ENCODE results near the gene FGD6. TPM values are rescaled to one million over a fixed set of nuclear protein-coding genes. Genes with fewer than 3 reads are reported as not detected.

Gene FGD6
- total and polyA plus RNA-seq, 7 experiments from 2014 or later: 0.35 to 8.6 (median 1.1) TPM

- Histone ChIP-seq H3K4me3 (ENCODE audit: low read length) (no peak overlapping the region), H3K27ac (ENCODE audit: low read depth, low read length) (no peak overlapping the region), H3K36me3 (ENCODE audit: control insufficient read depth in 2 of 3, insufficient read depth in 3 of 3, low read length in 3 of 3) (no peaks in the 10 kb centered on the region), H3K27me3 (ENCODE audit: control insufficient read depth in 2 of 2, insufficient read depth in 2 of 2, low read length in 2 of 2) (peaks cover 0 to 2% of the 10 kb centered on the region in 2 donors), H3K9me3 (ENCODE audit: control insufficient read depth in 2 of 3, low read length in 3 of 3) (no peaks in the 10 kb centered on the region), H3K4me1 (ENCODE audit: control insufficient read depth in 2 of 2, insufficient read depth in 2 of 2, low read length in 2 of 2) (no peaks in the 10 kb centered on the region)
- ATAC-seq (no peak), DNase-seq (no peak)
- intact Hi-C loops (cut with micrococcal nuclease): no loop called here
- Mint-ChIP-seq H3K36me3 (no peaks in the 10 kb centered on the region), H3K4me3 (no peak overlapping the region), H3K4me1 (no peaks in the 10 kb centered on the region), H3K27ac (no peak overlapping the region), H3K27me3 (peaks cover 0 to 3% (median 0%) of the 10 kb centered on the region in 5 donors), H3K9me3 (no peaks in the 10 kb centered on the region)
- ChIA-PET CTCF (no interaction called here), POLR2A (no interaction called here)
These were observed 26.1 kb downstream of the FGD6 start for GRCh38 chr12:95191060-95191696.

GRCh38 chr12:95187865-95188415 is 29.3 kb downstream of the FGD6 start:
- intact Hi-C loops (cut with micrococcal nuclease): no loop called here
- CTCF ChIA-PET: interaction anchor here (1.8 kb wide), 1 partner anchor 30 kb away, joined by 4 read pairs; the partner anchor contains the start of genes FGD6 and VEZT

GRCh38 chr12:95185854-95186253 is 31.4 kb downstream of the FGD6 start:
- intact Hi-C loops (cut with micrococcal nuclease): no loop called here
- Histone ChIP-seq H3K4me3 (ENCODE audit: low read length) (no peak overlapping the region), H3K27ac (ENCODE audit: low read depth, low read length) (no peak overlapping the region), H3K27me3 (ENCODE audit: control insufficient read depth in 2 of 2, insufficient read depth in 2 of 2, low read length in 2 of 2) (no peaks in the 10 kb centered on the region), H3K4me1 (ENCODE audit: control insufficient read depth in 2 of 2, insufficient read depth in 2 of 2, low read length in 2 of 2) (no peaks in the 10 kb centered on the region), H3K9me3 (ENCODE audit: control insufficient read depth in 2 of 3, low read length in 3 of 3) (no peaks in the 10 kb centered on the region), H3K36me3 (ENCODE audit: control insufficient read depth in 2 of 3, insufficient read depth in 3 of 3, low read length in 3 of 3) (no peaks in the 10 kb centered on the region)
- POLR2A ChIA-PET: interaction anchor here (0.7 kb wide), 1 partner anchor 230 kb away, joined by 3 read pairs; no protein-coding TSS in a partner anchor
- ATAC-seq (no peak), DNase-seq (no peak)
- H3K27me3 Mint-ChIP-seq: no peaks in the 10 kb centered on the region
- CTCF ChIA-PET: no interaction called here
- H3K27ac Mint-ChIP-seq: no peak overlapping the region
- no peaks in the 10 kb centered on the region for H3K9me3 Mint-ChIP-seq
- no peaks in the 10 kb centered on the region for H3K36me3 Mint-ChIP-seq
- no peaks in the 10 kb centered on the region for H3K4me1 Mint-ChIP-seq
- H3K4me3 Mint-ChIP-seq: no peak overlapping the region

More at GRCh38 chr12:95187865-95188415, 29.3 kb downstream of the FGD6 start:
- H3K4me1 Mint-ChIP-seq: no peaks in the 10 kb centered on the region
- ATAC-seq: no peak
- H3K9me3 ChIP-seq (ENCODE audit: control insufficient read depth in 2 of 3, low read length in 3 of 3): no peaks in the 10 kb centered on the region
- no peak overlapping the region for H3K4me3 ChIP-seq (ENCODE audit: low read length)
- no peaks in the 10 kb centered on the region for H3K9me3 Mint-ChIP-seq
- no peaks in the 10 kb centered on the region for H3K36me3 ChIP-seq (ENCODE audit: control insufficient read depth in 2 of 3, insufficient read depth in 3 of 3, low read length in 3 of 3)
- no peak overlapping the region for H3K27ac Mint-ChIP-seq
- POLR2A ChIA-PET: no interaction called here
- peaks cover 0 to 2% of the 10 kb centered on the region in 2 donors for H3K27me3 ChIP-seq (ENCODE audit: control insufficient read depth in 2 of 2, insufficient read depth in 2 of 2, low read length in 2 of 2)
- H3K4me1 ChIP-seq (ENCODE audit: control insufficient read depth in 2 of 2, insufficient read depth in 2 of 2, low read length in 2 of 2): no peaks in the 10 kb centered on the region
- H3K27me3 Mint-ChIP-seq: peaks cover 0 to 3% (median 0%) of the 10 kb centered on the region in 5 donors
- H3K4me3 Mint-ChIP-seq: no peak overlapping the region
- no peaks in the 10 kb centered on the region for H3K36me3 Mint-ChIP-seq
- no peak for DNase-seq
- H3K27ac ChIP-seq (ENCODE audit: low read depth, low read length): no peak overlapping the region

GRCh38 chr12:95185072-95185471 is 32.2 kb downstream of the FGD6 start:
- no peak overlapping the region for H3K27ac Mint-ChIP-seq
- Histone ChIP-seq H3K36me3 (ENCODE audit: control insufficient read depth in 2 of 3, insufficient read depth in 3 of 3, low read length in 3 of 3) (no peaks in the 10 kb centered on the region), H3K27ac (ENCODE audit: low read depth, low read length) (no peak overlapping the region), H3K4me1 (ENCODE audit: control insufficient read depth in 2 of 2, insufficient read depth in 2 of 2, low read length in 2 of 2) (no peaks in the 10 kb centered on the region), H3K9me3 (ENCODE audit: control insufficient read depth in 2 of 3, low read length in 3 of 3) (no peaks in the 10 kb centered on the region), H3K4me3 (ENCODE audit: low read length) (no peak overlapping the region), H3K27me3 (ENCODE audit: control insufficient read depth in 2 of 2, insufficient read depth in 2 of 2, low read length in 2 of 2) (no peaks in the 10 kb centered on the region)
- DNase-seq (no peak), ATAC-seq (no peak)
- H3K27me3 Mint-ChIP-seq: no peaks in the 10 kb centered on the region
- no peaks in the 10 kb centered on the region for H3K4me1 Mint-ChIP-seq
- no peaks in the 10 kb centered on the region for H3K9me3 Mint-ChIP-seq
- no peaks in the 10 kb centered on the region for H3K36me3 Mint-ChIP-seq
- ChIA-PET CTCF (no interaction called here), POLR2A (no interaction called here)
- no peak overlapping the region for H3K4me3 Mint-ChIP-seq
- intact Hi-C loops (cut with micrococcal nuclease): no loop called here

DNA sequence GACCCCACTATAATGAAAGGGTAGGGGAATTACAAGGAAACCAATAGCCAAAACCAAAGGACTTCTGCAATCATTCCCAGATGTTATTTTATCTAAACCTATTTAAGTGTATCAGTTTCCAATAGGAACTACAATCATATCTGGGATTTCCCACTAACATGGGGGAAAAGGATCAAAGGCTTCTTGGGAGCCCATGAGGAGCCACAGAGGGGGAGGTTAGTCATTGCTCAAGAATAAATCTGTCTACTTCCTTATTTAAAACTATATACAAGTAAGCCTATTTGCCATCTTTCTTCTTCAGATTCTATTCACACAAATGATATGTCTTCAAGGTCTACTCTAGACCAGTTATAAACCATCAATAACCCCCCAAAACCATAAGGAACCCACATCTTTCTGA is 33.1 kb downstream of the FGD6 start:
- no peaks in the 10 kb centered on the region for H3K36me3 Mint-ChIP-seq
- CTCF ChIA-PET: no interaction called here
- H3K9me3 ChIP-seq (ENCODE audit: control insufficient read depth in 2 of 3, low read length in 3 of 3): no peaks in the 10 kb centered on the region
- H3K27me3 Mint-ChIP-seq: no peaks in the 10 kb centered on the region
- POLR2A ChIA-PET: no interaction called here
- intact Hi-C loops (cut with micrococcal nuclease): no loop called here
- H3K4me3 ChIP-seq (ENCODE audit: low read length): no peak overlapping the region
- H3K4me1 ChIP-seq (ENCODE audit: control insufficient read depth in 2 of 2, insufficient read depth in 2 of 2, low read length in 2 of 2): no peaks in the 10 kb centered on the region
- H3K27me3 ChIP-seq (ENCODE audit: control insufficient read depth in 2 of 2, insufficient read depth in 2 of 2, low read length in 2 of 2): no peaks in the 10 kb centered on the region
- no peak overlapping the region for H3K27ac Mint-ChIP-seq
- ATAC-seq (no peak), DNase-seq (no peak)
- no peak overlapping the region for H3K4me3 Mint-ChIP-seq
- H3K9me3 Mint-ChIP-seq: no peaks in the 10 kb centered on the region
- H3K4me1 Mint-ChIP-seq: no peaks in the 10 kb centered on the region
- no peak overlapping the region for H3K27ac ChIP-seq (ENCODE audit: low read depth, low read length)
- H3K36me3 ChIP-seq (ENCODE audit: control insufficient read depth in 2 of 3, insufficient read depth in 3 of 3, low read length in 3 of 3): no peaks in the 10 kb centered on the region

DNA sequence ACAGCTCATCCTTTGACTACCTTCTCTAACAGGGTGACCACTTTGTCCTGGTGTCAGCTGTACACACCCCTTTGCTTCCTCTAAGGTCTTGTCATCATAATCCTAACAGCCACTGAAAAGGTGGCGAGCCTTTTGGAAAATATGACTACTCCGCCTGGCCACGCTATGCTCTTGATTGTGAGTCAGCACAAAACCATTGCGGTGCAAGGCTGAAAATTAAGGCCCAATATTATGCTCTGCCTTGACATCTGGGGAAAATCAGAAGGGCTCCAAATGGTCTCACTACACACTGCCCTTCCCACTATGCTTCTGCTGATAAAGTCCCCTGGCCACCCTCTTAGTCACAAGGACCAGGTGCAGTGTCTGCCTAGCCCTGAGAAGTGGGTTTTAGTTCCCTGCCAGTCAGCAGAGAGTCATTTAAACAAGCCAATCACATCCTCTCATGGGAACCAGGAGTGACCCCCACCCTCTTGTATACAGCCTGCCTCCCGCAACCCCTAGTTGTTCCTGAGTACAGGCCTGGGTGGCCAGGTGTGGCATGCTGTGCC is 34.3 kb downstream of the FGD6 start:
- Histone ChIP-seq H3K36me3 (ENCODE audit: control insufficient read depth in 2 of 3, insufficient read depth in 3 of 3, low read length in 3 of 3) (no peaks in the 10 kb centered on the region), H3K9me3 (ENCODE audit: control insufficient read depth in 2 of 3, low read length in 3 of 3) (no peaks in the 10 kb centered on the region), H3K4me1 (ENCODE audit: control insufficient read depth in 2 of 2, insufficient read depth in 2 of 2, low read length in 2 of 2) (no peaks in the 10 kb centered on the region), H3K27me3 (ENCODE audit: control insufficient read depth in 2 of 2, insufficient read depth in 2 of 2, low read length in 2 of 2) (no peaks in the 10 kb centered on the region), H3K4me3 (ENCODE audit: low read length) (no peak overlapping the region), H3K27ac (ENCODE audit: low read depth, low read length) (no peak overlapping the region)
- intact Hi-C loops (cut with micrococcal nuclease): no loop called here
- no peak overlapping the region for H3K27ac Mint-ChIP-seq
- no peak for ATAC-seq
- H3K36me3 Mint-ChIP-seq: no peaks in the 10 kb centered on the region
- POLR2A ChIA-PET: no interaction called here
- no peak for DNase-seq
- CTCF ChIA-PET: no interaction called here
- H3K27me3 Mint-ChIP-seq: peaks cover 0 to 3% (median 0%) of the 10 kb centered on the region in 5 donors
- H3K4me3 Mint-ChIP-seq: no peak overlapping the region
- H3K4me1 Mint-ChIP-seq: no peaks in the 10 kb centered on the region
- H3K9me3 Mint-ChIP-seq: no peaks in the 10 kb centered on the region

DNA sequence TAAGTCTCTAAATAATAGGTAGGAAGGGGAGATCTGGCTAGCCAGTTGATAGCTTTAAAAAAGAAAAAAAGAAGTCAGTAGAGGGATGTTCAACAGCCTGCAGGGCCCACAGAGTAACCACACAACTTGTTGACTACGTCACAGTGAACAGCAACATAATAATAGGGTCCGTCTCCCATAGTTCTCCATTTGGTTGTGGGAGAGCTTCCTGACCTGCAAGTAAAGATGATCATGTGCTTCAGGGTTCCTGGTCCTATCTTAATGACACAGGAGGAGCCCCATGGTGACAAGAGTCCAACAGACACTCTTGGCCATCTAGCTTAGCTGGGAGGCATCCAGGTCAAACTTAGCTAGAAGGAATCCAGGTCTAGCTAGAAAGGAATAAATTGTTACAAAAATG is 36.2 kb downstream of the FGD6 start:
- POLR2A ChIA-PET: no interaction called here

More for the DNA sequence above, 36.2 kb downstream of the FGD6 start:
- Histone ChIP-seq H3K4me1 (ENCODE audit: control insufficient read depth in 2 of 2, insufficient read depth in 2 of 2, low read length in 2 of 2) (no peaks in the 10 kb centered on the region), H3K4me3 (ENCODE audit: low read length) (no peak overlapping the region), H3K9me3 (ENCODE audit: control insufficient read depth in 2 of 3, low read length in 3 of 3) (no peaks in the 10 kb centered on the region), H3K27ac (ENCODE audit: low read depth, low read length) (no peak overlapping the region), H3K27me3 (ENCODE audit: control insufficient read depth in 2 of 2, insufficient read depth in 2 of 2, low read length in 2 of 2) (no peaks in the 10 kb centered on the region), H3K36me3 (ENCODE audit: control insufficient read depth in 2 of 3, insufficient read depth in 3 of 3, low read length in 3 of 3) (no peaks in the 10 kb centered on the region)
- DNase-seq: no peak
- H3K4me1 Mint-ChIP-seq: no peaks in the 10 kb centered on the region
- H3K4me3 Mint-ChIP-seq: no peak overlapping the region
- peaks cover 0 to 3% (median 0%) of the 10 kb centered on the region in 5 donors for H3K27me3 Mint-ChIP-seq
- H3K27ac Mint-ChIP-seq: no peak overlapping the region
- H3K36me3 Mint-ChIP-seq: no peaks in the 10 kb centered on the region
- no peak for ATAC-seq
- CTCF ChIA-PET: no interaction called here
- intact Hi-C loops (cut with micrococcal nuclease): no loop called here
- no peaks in the 10 kb centered on the region for H3K9me3 Mint-ChIP-seq

Measured in naive thymus-derived CD4-positive, alpha-beta T cell (primary cell).